HepG2 (cell line): Measurements from ENCODE around the gene FAM90A26.
"Not testable (repeated sequence)": the region's sequence is repeated elsewhere in the genome, so short reads cannot be mapped to it uniquely, and the experiment has no call there.

Experiments
- BRD4 ChIP-seq: sonication (generic); formaldehyde crosslinking; IDR thresholded peaks from 2 replicates; pipeline ENCODE4 v1.4.0; 2020; ENCODE audit warnings: missing genetic modification reagents
- JUNB ChIP-seq: sonication (generic); formaldehyde crosslinking; IDR thresholded peaks from 2 replicates; pipeline ENCODE4 v1.8.0; 2022; ENCODE audit warnings: missing genetic modification reagents, mild to moderate bottlenecking, borderline replicate concordance
- PHF5A ChIP-seq: IDR thresholded peaks from one replicate; pipeline ENCODE4 v1.6.1; 2018; ENCODE audit warnings: low read depth, missing genetic modification reagents; ENCODE audit not compliant: unreplicated experiment
- SP1 ChIP-seq, 2 experiments: fragments of 450-650 bp in 1 of 2; sonication (generic) in 1 of 2; formaldehyde crosslinking in 1 of 2; IDR thresholded peaks; 2 replicates each; pipeline versions ENCODE4 v1.4.0 to v1.6.1; 2016 to 2020; ENCODE audit warnings: missing genetic modification reagents in 1 of 2
- TBL1XR1 ChIP-seq: fragments of 150-350 bp; IDR thresholded peaks from 2 replicates; pipeline ENCODE4 v1.6.1; 2014; ENCODE audit warnings: borderline replicate concordance, low read length; ENCODE audit not compliant: partially characterized antibody
- ZNF614 ChIP-seq: IDR thresholded peaks from 2 replicates; pipeline ENCODE4 v1.6.1; 2018; ENCODE audit warnings: missing biosample characterization, missing genetic modification reagents, inconsistent platforms, borderline replicate concordance
- ZNF749 ChIP-seq: sonication (generic); formaldehyde crosslinking; IDR thresholded peaks from 2 replicates; pipeline ENCODE4 v1.8.0; 2022; ENCODE audit warnings: mild to moderate bottlenecking, missing genetic modification reagents, moderate library complexity, borderline replicate concordance
- TF ChIP-seq, protein P1 (sequence below): sonication (generic); formaldehyde crosslinking; IDR thresholded peaks from 2 replicates; pipeline ENCODE4 v1.5.0; 2020; ENCODE audit warnings: mild to moderate bottlenecking, missing genetic modification reagents, moderate library complexity
- TF ChIP-seq, protein P2 (sequence below): IDR thresholded peaks from 2 replicates; pipeline ENCODE4 v1.6.1; 2016; ENCODE audit warnings: low read depth
- TF ChIP-seq, protein P3 (sequence below): sonication (generic); formaldehyde crosslinking; IDR thresholded peaks from 2 replicates; pipeline ENCODE4 v1.5.0; 2020; ENCODE audit warnings: mild to moderate bottlenecking, missing genetic modification reagents

DNA sequence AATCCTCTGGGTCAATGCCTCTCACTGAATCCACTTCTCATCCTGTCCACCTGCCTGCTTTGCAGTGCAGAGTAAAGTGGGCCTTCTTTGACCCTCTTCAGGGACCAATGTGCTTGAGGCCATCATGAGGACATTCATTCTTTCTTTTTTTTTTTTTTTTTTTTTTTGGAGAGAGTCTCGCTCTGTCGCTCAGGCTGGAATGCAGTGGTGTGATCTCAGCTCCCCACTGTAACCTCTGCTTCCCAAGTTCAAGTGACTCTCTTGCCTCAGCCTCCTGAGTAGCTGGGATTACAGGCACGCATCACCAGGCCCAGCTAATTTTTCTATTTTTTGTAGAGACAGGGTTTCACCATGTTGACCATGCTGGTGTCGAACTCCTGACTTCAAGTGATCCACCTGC lies 22.8 kb upstream of the FAM90A26 start:
- TF ChIP-seq JUNB; ZNF614 (CRISPR knock-in tag); SP1 (IDR thresholded peaks at IDR 0.05); SP1 (CRISPR knock-in tag; IDR thresholded peaks at IDR 0.05); BRD4; PHF5A (CRISPR knock-in tag); ZNF749 (CRISPR knock-in tag); TBL1XR1: not testable (repeated sequence)
- TF ChIP-seq, protein P1, sequence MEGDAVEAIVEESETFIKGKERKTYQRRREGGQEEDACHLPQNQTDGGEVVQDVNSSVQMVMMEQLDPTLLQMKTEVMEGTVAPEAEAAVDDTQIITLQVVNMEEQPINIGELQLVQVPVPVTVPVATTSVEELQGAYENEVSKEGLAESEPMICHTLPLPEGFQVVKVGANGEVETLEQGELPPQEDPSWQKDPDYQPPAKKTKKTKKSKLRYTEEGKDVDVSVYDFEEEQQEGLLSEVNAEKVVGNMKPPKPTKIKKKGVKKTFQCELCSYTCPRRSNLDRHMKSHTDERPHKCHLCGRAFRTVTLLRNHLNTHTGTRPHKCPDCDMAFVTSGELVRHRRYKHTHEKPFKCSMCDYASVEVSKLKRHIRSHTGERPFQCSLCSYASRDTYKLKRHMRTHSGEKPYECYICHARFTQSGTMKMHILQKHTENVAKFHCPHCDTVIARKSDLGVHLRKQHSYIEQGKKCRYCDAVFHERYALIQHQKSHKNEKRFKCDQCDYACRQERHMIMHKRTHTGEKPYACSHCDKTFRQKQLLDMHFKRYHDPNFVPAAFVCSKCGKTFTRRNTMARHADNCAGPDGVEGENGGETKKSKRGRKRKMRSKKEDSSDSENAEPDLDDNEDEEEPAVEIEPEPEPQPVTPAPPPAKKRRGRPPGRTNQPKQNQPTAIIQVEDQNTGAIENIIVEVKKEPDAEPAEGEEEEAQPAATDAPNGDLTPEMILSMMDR (CRISPR knock-in tag) = not testable (repeated sequence)
- TF ChIP-seq, protein P2, sequence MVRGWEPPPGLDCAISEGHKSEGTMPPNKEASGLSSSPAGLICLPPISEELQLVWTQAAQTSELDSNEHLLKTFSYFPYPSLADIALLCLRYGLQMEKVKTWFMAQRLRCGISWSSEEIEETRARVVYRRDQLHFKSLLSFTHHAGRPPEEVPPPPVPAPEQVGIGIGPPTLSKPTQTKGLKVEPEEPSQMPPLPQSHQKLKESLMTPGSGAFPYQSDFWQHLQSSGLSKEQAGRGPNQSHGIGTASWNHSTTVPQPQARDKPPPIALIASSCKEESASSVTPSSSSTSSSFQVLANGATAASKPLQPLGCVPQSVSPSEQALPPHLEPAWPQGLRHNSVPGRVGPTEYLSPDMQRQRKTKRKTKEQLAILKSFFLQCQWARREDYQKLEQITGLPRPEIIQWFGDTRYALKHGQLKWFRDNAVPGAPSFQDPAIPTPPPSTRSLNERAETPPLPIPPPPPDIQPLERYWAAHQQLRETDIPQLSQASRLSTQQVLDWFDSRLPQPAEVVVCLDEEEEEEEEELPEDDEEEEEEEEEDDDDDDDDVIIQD (CRISPR knock-in tag) = not testable (repeated sequence)
- TF ChIP-seq, protein P3, sequence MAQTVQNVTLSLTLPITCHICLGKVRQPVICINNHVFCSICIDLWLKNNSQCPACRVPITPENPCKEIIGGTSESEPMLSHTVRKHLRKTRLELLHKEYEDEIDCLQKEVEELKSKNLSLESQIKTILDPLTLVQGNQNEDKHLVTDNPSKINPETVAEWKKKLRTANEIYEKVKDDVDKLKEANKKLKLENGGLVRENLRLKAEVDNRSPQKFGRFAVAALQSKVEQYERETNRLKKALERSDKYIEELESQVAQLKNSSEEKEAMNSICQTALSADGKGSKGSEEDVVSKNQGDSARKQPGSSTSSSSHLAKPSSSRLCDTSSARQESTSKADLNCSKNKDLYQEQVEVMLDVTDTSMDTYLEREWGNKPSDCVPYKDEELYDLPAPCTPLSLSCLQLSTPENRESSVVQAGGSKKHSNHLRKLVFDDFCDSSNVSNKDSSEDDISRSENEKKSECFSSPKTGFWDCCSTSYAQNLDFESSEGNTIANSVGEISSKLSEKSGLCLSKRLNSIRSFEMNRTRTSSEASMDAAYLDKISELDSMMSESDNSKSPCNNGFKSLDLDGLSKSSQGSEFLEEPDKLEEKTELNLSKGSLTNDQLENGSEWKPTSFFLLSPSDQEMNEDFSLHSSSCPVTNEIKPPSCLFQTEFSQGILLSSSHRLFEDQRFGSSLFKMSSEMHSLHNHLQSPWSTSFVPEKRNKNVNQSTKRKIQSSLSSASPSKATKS = not testable (repeated sequence)
